K562 (cell line): ENCODE measurements around the gene CRIM1. TPM values are rescaled to one million over a fixed set of nuclear protein-coding genes. Genes with fewer than 3 reads are reported as not detected.

Source experiments
- ATAC-seq: fragments of 200-7000 bp; cut with Tn5 transposase; 3 replicates; pipeline ENCODE4 v1.9.1; 2020; ENCODE audit warnings: moderate library complexity
- BruUV-seq: library from RNA; stranded (reverse); fragments of 400-500 nt; replicated peaks from 2 replicates; lab custom pipeline; 2021; lab: Mats Ljungman, UMichigan
- CTCF ChIA-PET: fragments of 300-600 bp; formaldehyde crosslinking; extraction: SDS; loops from one replicate; lab custom pipeline; 2021; ENCODE audit warnings: low intra/inter-chr PET ratio; lab: Yijun Ruan, JAX
- POLR2A ChIA-PET: fragments of 300-600, 350-650 bp; sonication (Branson Sonifier 250); formaldehyde crosslinking; extraction: SDS; loops from one replicate; lab custom pipeline; 2021; ENCODE audit warnings: antibody characterized with exemption, inconsistent platforms; lab: Yijun Ruan, JAX
- DNase-seq, 4 experiments: peaks; one replicate each; pipeline versions ENCODE4 v3.0.0 to v3.0.0-alpha.2; 2011 to 2018; ENCODE audit warnings: low spot score in 3 of 4, mixed read lengths in 3 of 4; ENCODE audit errors: extremely low read depth in 1 of 4
- FAIRE-seq: peaks from 2 replicates; lab custom pipeline; 2011; peaks lifted over from hg19 to GRCh38; lab: Jason Lieb, UNC
- H2AFZ ChIP-seq: 2 replicates; pipeline ENCODE4 v1.6.0; 2011; ENCODE audit warnings: low read depth, low read length, control low read depth, inconsistent platforms
- H3K27ac ChIP-seq: fragments of 200-600 bp; 3 replicates; pipeline ENCODE4 v1.8.0; 2011; ENCODE audit warnings: low read depth, mild to moderate bottlenecking, control low read depth, inconsistent platforms, low read length, moderate library complexity, mixed read lengths; ENCODE audit errors: extremely low read depth
- H3K27me3 ChIP-seq, 2 experiments: fragments of 300-600 bp in 1 of 2; 2 replicates in 1 of 2; 3 replicates in 1 of 2; pipeline versions ENCODE4 v1.6.0 to v1.8.0; 2011; ENCODE audit warnings: inconsistent platforms in 2 of 2, low read length in 2 of 2, mild to moderate bottlenecking in 1 of 2, mixed read lengths in 1 of 2, moderate library complexity in 1 of 2; ENCODE audit not compliant: control insufficient read depth in 2 of 2, insufficient read depth in 2 of 2
- H3K36me3 ChIP-seq: fragments of 300-600 bp; 3 replicates; pipeline ENCODE4 v1.8.0; 2011; ENCODE audit warnings: mild to moderate bottlenecking, low read length, inconsistent platforms; ENCODE audit not compliant: control insufficient read depth, insufficient read depth
- H3K4me1 ChIP-seq, 2 experiments: fragments of 200-600 bp in 1 of 2; replicated peaks in 1 of 2; 2 replicates in 1 of 2; 3 replicates in 1 of 2; pipeline versions ENCODE4 v1.5.1 to v1.8.0; 2011; ENCODE audit warnings: inconsistent platforms in 2 of 2, low read length in 2 of 2, mild to moderate bottlenecking in 1 of 2, mixed read lengths in 1 of 2, moderate library complexity in 1 of 2; ENCODE audit not compliant: control insufficient read depth in 2 of 2, insufficient read depth in 2 of 2
- H3K4me2 ChIP-seq: 2 replicates; pipeline ENCODE4 v1.6.1; 2011; ENCODE audit warnings: low read length, control low read depth, inconsistent platforms, mixed read lengths; ENCODE audit not compliant: insufficient read depth
- H3K4me3 ChIP-seq: fragments of 200-600 bp; sonication (generic), shearing (Covaris generic); 2 replicates; pipeline ENCODE4 v1.5.1; 2016; ENCODE audit warnings: control low read depth, inconsistent platforms
- H3K79me2 ChIP-seq: fragments of 200-600 bp; 3 replicates; pipeline ENCODE4 v1.8.0; 2011; ENCODE audit warnings: low read length, inconsistent platforms; ENCODE audit not compliant: control insufficient read depth, insufficient read depth
- H3K9ac ChIP-seq, 2 experiments: 2 replicates each; pipeline versions ENCODE4 v1.6.0 to v1.6.1; 2011; ENCODE audit warnings: low read depth in 2 of 2, low read length in 2 of 2, control low read depth in 1 of 2, inconsistent platforms in 1 of 2, mild to moderate bottlenecking in 1 of 2, mixed read lengths in 1 of 2; ENCODE audit not compliant: insufficient read depth in 1 of 2
- H3K9me1 ChIP-seq: one replicate; pipeline ENCODE4 v1.6.0; 2011; ENCODE audit warnings: inconsistent platforms, mild to moderate bottlenecking, low read length, moderate library complexity; ENCODE audit not compliant: control insufficient read depth, insufficient read depth
- H3K9me3 ChIP-seq: replicated peaks from 2 replicates; pipeline ENCODE4 v1.5.1; 2011; ENCODE audit warnings: low read depth, low read length, inconsistent platforms; ENCODE audit not compliant: control insufficient read depth, insufficient read depth
- H4K20me1 ChIP-seq: replicated peaks from 2 replicates; pipeline ENCODE4 v1.6.1; 2011; ENCODE audit warnings: low read length, inconsistent platforms, mixed read lengths; ENCODE audit not compliant: control insufficient read depth, insufficient read depth
- ATF1 ChIP-seq, 2 experiments: fragments of 450-650 bp in 1 of 2; IDR thresholded peaks; 2 replicates each; pipeline ENCODE4 v1.6.1; 2016; ENCODE audit warnings: missing compliant biosample characterization in 1 of 2, missing genetic modification characterization in 1 of 2
- CHD2 ChIP-seq: IDR thresholded peaks from 2 replicates; pipeline ENCODE4 v1.6.1; 2011; ENCODE audit warnings: low read depth, low read length
- NR1H2 ChIP-seq: sonication (generic); formaldehyde crosslinking; IDR thresholded peaks from 2 replicates; pipeline ENCODE4 v1.4.0; 2020; ENCODE audit warnings: mild to moderate bottlenecking, missing genetic modification reagents
- NUFIP1 ChIP-seq: fragments of 450-650 bp; IDR thresholded peaks from 2 replicates; pipeline ENCODE4 v1.6.1; 2018; ENCODE audit not compliant: partially characterized antibody
- TFAM ChIP-seq: fragments of 250-450 bp; sonication (Bioruptor Pico); conservative IDR thresholded peaks from 2 replicates; pipeline ENCODE4 v1.5.0; 2021; ENCODE audit warnings: mild to moderate bottlenecking, moderate library complexity
- ZFX ChIP-seq: sonication (generic); formaldehyde crosslinking; IDR thresholded peaks from 2 replicates; pipeline ENCODE4 v1.8.0; 2022; ENCODE audit warnings: mild to moderate bottlenecking, missing genetic modification reagents, moderate library complexity
- ZNF324 ChIP-seq: fragments of 250-450 bp; sonication (Bioruptor Pico); IDR thresholded peaks from 2 replicates; pipeline ENCODE4 v1.4.0; 2020; ENCODE audit warnings: mild to moderate bottlenecking
- ZNF644 ChIP-seq: fragments of 200-800 bp; sonication (Bioruptor generic); IDR thresholded peaks from 2 replicates; pipeline ENCODE4 v1.6.1; 2016; ENCODE audit warnings: low read depth, missing genetic modification characterization, missing compliant biosample characterization
- WGBS: fragments of 100-300 bp; shearing (Covaris generic); methylation state at CpG from one replicate; pipeline ENCODE4 v1.1.6; 2016; ENCODE audit warnings: low coverage, mixed read lengths; ENCODE audit not compliant: insufficient coverage; ENCODE audit errors: missing lambda C conversion rate; 5-methylcytosine and 5-hydroxymethylcytosine counted together
- in situ Hi-C: fragments of 300-500 bp; cut with MboI; formaldehyde crosslinking; loops from 4 replicates; pipeline ENCODE4 v1.15.0; 2018; ENCODE audit warnings: inconsistent platforms, mixed read lengths
- intact Hi-C: fragments of 100-400 bp; cut with micrococcal nuclease; formaldehyde crosslinking; loops from 2 replicates; pipeline ENCODE4 v1.14.2; 2022
- polyA plus RNA-seq, 8 experiments: library from polyadenylated mRNA; depleted of rRNA in 4 of 8; stranded (reverse) in 5 of 8; unstranded in 3 of 8; fragments of >200 nt; fragmentation: Nextera tagmentation in 2 of 8; fragmentation: Illumina TruSeq in 1 of 8; extraction: Ambion mirVana in 2 of 8; extraction: Trizol in 1 of 8; gene quantifications; 2 replicates each; pipeline versions ENCODE4 v1.2.1 to v1.2.3, GENCODE V29; 2011 to 2014; ENCODE audit warnings: inconsistent platforms in 1 of 8, missing spikeins in 1 of 8
- total RNA-seq, 7 experiments: library from RNA; depleted of rRNA in 6 of 7; stranded (reverse); fragments of >200 nt in 6 of 7; fragmentation: Illumina TruSeq in 2 of 7; extraction: Trizol in 2 of 7; gene quantifications; 2 replicates each; pipeline versions ENCODE4 v1.2.1 to v1.2.3, GENCODE V29; 2011 to 2021; ENCODE audit warnings: low replicate concordance in 1 of 7
- TF ChIP-seq, protein P1 (sequence below): sonication (generic); IDR thresholded peaks from 2 replicates; pipeline ENCODE4 v1.6.1; 2016

CRIM1 gene
- total and polyA plus RNA-seq, 9 of the 15 experiments (the other 6 are each of a cell fraction or from before 2014, with no cell fraction given), result 0.01 to 0.36 (median 0.06) TPM; not detected in 1

- no peaks in the 10 kb centered on the region for H3K36me3 ChIP-seq
- no peaks in the 10 kb centered on the region for H3K4me1 ChIP-seq
- in situ Hi-C loops, result no loop called here
- POLR2A ChIA-PET, result no interaction called here
- no peak for ATAC-seq
- TF ChIP-seq ATF1 (CRISPR knock-in tag; IDR thresholded peaks at IDR 0.05) (no peak), ATF1 (tag; IDR thresholded peaks at IDR 0.05) (no peak), NR1H2 (no peak), ZFX (CRISPR knock-in tag) (no peak), ZNF644 (no peak), ZNF324 (no peak), TFAM (no peak), NUFIP1 (no peak), CHD2 (no peak)
- TF ChIP-seq, protein P1, sequence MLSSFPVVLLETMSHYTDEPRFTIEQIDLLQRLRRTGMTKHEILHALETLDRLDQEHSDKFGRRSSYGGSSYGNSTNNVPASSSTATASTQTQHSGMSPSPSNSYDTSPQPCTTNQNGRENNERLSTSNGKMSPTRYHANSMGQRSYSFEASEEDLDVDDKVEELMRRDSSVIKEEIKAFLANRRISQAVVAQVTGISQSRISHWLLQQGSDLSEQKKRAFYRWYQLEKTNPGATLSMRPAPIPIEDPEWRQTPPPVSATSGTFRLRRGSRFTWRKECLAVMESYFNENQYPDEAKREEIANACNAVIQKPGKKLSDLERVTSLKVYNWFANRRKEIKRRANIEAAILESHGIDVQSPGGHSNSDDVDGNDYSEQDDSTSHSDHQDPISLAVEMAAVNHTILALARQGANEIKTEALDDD, result no peak
- TF ChIP-seq, all 486 proteins: peak for 0
- CTCF ChIA-PET, result no interaction called here
- Histone ChIP-seq H2AFZ (no peak overlapping the region), H3K79me2 (no peaks in the 10 kb centered on the region), H3K4me2 (no peak overlapping the region), H3K9me1 (no peaks in the 10 kb centered on the region), H3K9me3 (no peaks in the 10 kb centered on the region), H4K20me1 (no peaks in the 10 kb centered on the region), H3K27me3 (no peaks in the 10 kb centered on the region), H3K27ac (no peak overlapping the region), H3K4me3 (no peak overlapping the region), H3K9ac (no peak overlapping the region)
- intact Hi-C loops, result no loop called here
- BruUV-seq, result no TSS peak
- 0% methylated on average over 3 of the region's 3 CpGs for WGBS
- no peak for FAIRE-seq
- no peak for DNase-seq
These were observed 24.8 kb upstream of the CRIM1 start for GRCh38 chr2:36330473-36331395.
